GM21390 (cell line): ENCODE results near the gene HLA-DMB.
"Not testable (repeated sequence)": the region's sequence is repeated elsewhere in the genome, so short reads cannot be mapped to it uniquely, and the experiment has no call there.

Experiments
- ATAC-seq: cut with Tn5 transposase; IDR thresholded peaks from one replicate; pipeline ENCODE4 v1.9.1; 2021; ENCODE audit not compliant: unreplicated experiment

The HLA-DMB gene

GRCh38 chr6:32950449-32950848 is 9.6 kb upstream of the HLA-DMB start:
- no peak for ATAC-seq

GRCh38 chr6:32950010-32950409 is 9.2 kb upstream of the HLA-DMB start:
- ATAC-seq = no peak

GRCh38 chr6:32949113-32949512 is 8.3 kb upstream of the HLA-DMB start:
- no peak for ATAC-seq

GRCh38 chr6:32947552-32948465 is 7.0 kb upstream of the HLA-DMB start:
- ATAC-seq = no peak

- ATAC-seq = no peak
Observed at GRCh38 chr6:32946893-32947292, 6.1 kb upstream of the HLA-DMB start.

GRCh38 chr6:32945953-32946352 is 5.1 kb upstream of the HLA-DMB start:
- ATAC-seq = no peak

- no peak for ATAC-seq
Observed at GRCh38 chr6:32945108-32945760, 4.4 kb upstream of the HLA-DMB start.

- peak; percentile 45 for ATAC-seq
Observed at GRCh38 chr6:32943864-32944649, 3.2 kb upstream of the HLA-DMB start.

- ATAC-seq = not testable (repeated sequence)
Observed at GRCh38 chr6:32942555-32943123, 1.8 kb upstream of the HLA-DMB start.

GRCh38 chr6:32941214-32941768 is 463 bp upstream of the HLA-DMB start:
- ATAC-seq = peak; percentile 48

- no peak for ATAC-seq
Observed at GRCh38 chr6:32938494-32938893, 2.3 kb downstream of the HLA-DMB start.

- no peak for ATAC-seq
Observed at GRCh38 chr6:32937230-32937633, 3.6 kb downstream of the HLA-DMB start.

GRCh38 chr6:32936239-32937152 is 4.3 kb downstream of the HLA-DMB start:
- no peak for ATAC-seq

- no peak for ATAC-seq
Observed at GRCh38 chr6:32935551-32936238, 5.1 kb downstream of the HLA-DMB start.

- ATAC-seq = no peak
Observed at GRCh38 chr6:32933661-32934085, 7.2 kb downstream of the HLA-DMB start.

- ATAC-seq = no peak
Observed at GRCh38 chr6:32932132-32932868, 8.5 kb downstream of the HLA-DMB start.

GRCh38 chr6:32931211-32931610 is 9.6 kb downstream of the HLA-DMB start:
- no peak for ATAC-seq

- ATAC-seq = no peak
Observed at GRCh38 chr6:32922083-32922482, 18.7 kb downstream of the HLA-DMB start.
